T-helper 1 cell treated with Interleukin-12 subunit alpha and Interleukin-12 subunit beta and Interleukin-4 antibody, amounts not matched to agents 30 ng/mL and 1 ng/mL, for 36 hours (primary cell): ENCODE data around the gene ZNF775. TPM values are rescaled to one million over a fixed set of nuclear protein-coding genes. Genes with fewer than 3 reads are reported as not detected.

Experiments
- intact Hi-C: fragments of 100-400 bp; cut with micrococcal nuclease; formaldehyde crosslinking; loops from one replicate; pipeline ENCODE4 v1.15.1; 2024
- total RNA-seq: library from RNA; stranded (reverse); gene quantifications from 2 replicates; pipeline ENCODE4 v1.2.3, GENCODE V29; 2022

The ZNF775 gene
- 6.2 and 6.3 TPM in 2 replicates for total RNA-seq

GRCh38 chr7:150378853-150379440 lies at the start of gene ZNF775:
TSS of gene ZNF775 (plus strand) at chr7:150379330. CDS start at chr7:150388471, 9,141 bp downstream.
- intact Hi-C loops, result loop anchor here (1.0 to 10.0 kb wide), 12 partner anchors 10 to 706 kb away; partner anchors contain the start of genes ACTR3C, AGAP3, ATP6V0E2 and FASTK

- intact Hi-C loops, result loop anchor here (10.0 kb wide), 2 partner anchors 615 to 1205 kb away; partner anchors contain the start of gene ZNF425
Observed at GRCh38 chr7:150329331-150330120, 49.6 kb upstream of the ZNF775 start.

GRCh38 chr7:150330211-150330885 lies 48.8 kb upstream of the ZNF775 start:
- intact Hi-C loops, result no loop called here

- intact Hi-C loops, result no loop called here
Observed at GRCh38 chr7:150332852-150333635, 46.1 kb upstream of the ZNF775 start.

GRCh38 chr7:150333659-150334058 lies 45.5 kb upstream of the ZNF775 start:
- intact Hi-C loops, result no loop called here

- intact Hi-C loops, result no loop called here
Observed at GRCh38 chr7:150334108-150334507, 45.0 kb upstream of the ZNF775 start.

- intact Hi-C loops, result no loop called here
Observed at GRCh38 chr7:150335108-150335773, 43.9 kb upstream of the ZNF775 start.

GRCh38 chr7:150335774-150336112 lies 43.4 kb upstream of the ZNF775 start:
- intact Hi-C loops, result no loop called here

GRCh38 chr7:150336746-150337145 lies 42.4 kb upstream of the ZNF775 start:
- intact Hi-C loops, result no loop called here

GRCh38 chr7:150337179-150337578 lies 42.0 kb upstream of the ZNF775 start:
- intact Hi-C loops, result no loop called here

- intact Hi-C loops, result no loop called here
Observed at GRCh38 chr7:150337659-150338081, 41.5 kb upstream of the ZNF775 start.

GRCh38 chr7:150338166-150338829 lies 40.8 kb upstream of the ZNF775 start:
- intact Hi-C loops, result no loop called here

- intact Hi-C loops, result no loop called here
Observed at GRCh38 chr7:150339409-150339809, 39.7 kb upstream of the ZNF775 start.

GRCh38 chr7:150340024-150340749 lies 38.9 kb upstream of the ZNF775 start:
- intact Hi-C loops, result no loop called here

- intact Hi-C loops, result no loop called here
Observed at GRCh38 chr7:150340875-150341262, 38.3 kb upstream of the ZNF775 start.

GRCh38 chr7:150341263-150342120 lies 37.6 kb upstream of the ZNF775 start, which contains the start of gene RARRES2:
TSS of gene RARRES2 (minus strand) at chr7:150341629. CDS start at chr7:150340609, 1,020 bp downstream.
- intact Hi-C loops, result no loop called here

GRCh38 chr7:150342121-150342408 lies 37.1 kb upstream of the ZNF775 start:
- intact Hi-C loops, result no loop called here

GRCh38 chr7:150343225-150343624 lies 35.9 kb upstream of the ZNF775 start:
- intact Hi-C loops, result no loop called here

- intact Hi-C loops, result no loop called here
Observed at GRCh38 chr7:150344299-150344698, 34.8 kb upstream of the ZNF775 start.
